Brain microvascular endothelial cell (primary cell): ENCODE measurements around the gene PHACTR1.
"Not testable (repeated sequence)": the region's sequence is repeated elsewhere in the genome, so short reads cannot be mapped to it uniquely, and the experiment has no call there.

Source experiments
- DNase-seq: peaks from one replicate; pipeline ENCODE4 v3.0.0-alpha.2; 2020
- H3K27ac ChIP-seq: fragments of 250-450 bp; sonication (Bioruptor Pico); 2 replicates; pipeline ENCODE4 v1.5.1; 2020; ENCODE audit warnings: mild to moderate bottlenecking, moderate library complexity
- H3K27me3 ChIP-seq: fragments of 250-450 bp; sonication (Bioruptor Pico); replicated peaks from 2 replicates; pipeline ENCODE4 v1.5.1; 2020; ENCODE audit warnings: mild to moderate bottlenecking
- H3K36me3 ChIP-seq: fragments of 250-450 bp; sonication (Bioruptor Pico); replicated peaks from 2 replicates; pipeline ENCODE4 v1.5.1; 2020; ENCODE audit warnings: mild to moderate bottlenecking
- H3K4me3 ChIP-seq: 2 replicates; pipeline ENCODE4 v1.5.1; 2011; ENCODE audit warnings: low read depth, mild to moderate bottlenecking, control low read depth, low read length, moderate library complexity
- CTCF ChIP-seq: IDR thresholded peaks from 2 replicates; pipeline ENCODE4 v1.5.1; 2011; ENCODE audit warnings: low read depth, mild to moderate bottlenecking, moderate library complexity, low read length, control low read depth, inconsistent platforms; ENCODE audit errors: missing control alignments
- in situ Hi-C: cut with HindIII; loops from 2 replicates; pipeline ENCODE4 v1.10.0; 2017; ENCODE audit warnings: low sequenced_read_pairs, low pct_ligation_motif_present

Gene PHACTR1

GRCh38 chr6:13120483-13121482 is 404.2 kb downstream of the PHACTR1 start:
- in situ Hi-C loops = no loop called here
- no peak for TF ChIP-seq CTCF

GRCh38 chr6:13124131-13124530 is 407.6 kb downstream of the PHACTR1 start:
- in situ Hi-C loops = no loop called here
- DNase-seq = no peak
- TF ChIP-seq CTCF = no peak
- Histone ChIP-seq H3K4me3 (no peak overlapping the region), H3K27me3 (no peaks in the 10 kb centered on the region), H3K36me3 (no peaks in the 10 kb centered on the region), H3K27ac (no peak overlapping the region)

More at GRCh38 chr6:13120483-13121482, 404.2 kb downstream of the PHACTR1 start:
- no peak overlapping the region for H3K4me3 ChIP-seq
- DNase-seq = no peak
- no peak overlapping the region for H3K27ac ChIP-seq
- no peaks in the 10 kb centered on the region for H3K36me3 ChIP-seq
- no peaks in the 10 kb centered on the region for H3K27me3 ChIP-seq

- H3K27me3 ChIP-seq = no peaks in the 10 kb centered on the region
- in situ Hi-C loops = no loop called here
- no peak for DNase-seq
- no peak for TF ChIP-seq CTCF
- H3K4me3 ChIP-seq = no peak overlapping the region
- no peak overlapping the region for H3K27ac ChIP-seq
- H3K36me3 ChIP-seq = no peaks in the 10 kb centered on the region
Measured at GRCh38 chr6:13125841-13126240, 409.3 kb downstream of the PHACTR1 start.

- H3K36me3 ChIP-seq = no peaks in the 10 kb centered on the region
- no peak for DNase-seq
- in situ Hi-C loops = no loop called here
- no peak overlapping the region for H3K27ac ChIP-seq
- TF ChIP-seq CTCF = no peak
- H3K4me3 ChIP-seq = no peak overlapping the region
- H3K27me3 ChIP-seq = no peaks in the 10 kb centered on the region
Measured at GRCh38 chr6:13131935-13132661, 415.5 kb downstream of the PHACTR1 start.

GRCh38 chr6:13133894-13134293 is 417.3 kb downstream of the PHACTR1 start:
- H3K4me3 ChIP-seq, in situ Hi-C loops, H3K27ac ChIP-seq, H3K27me3 ChIP-seq, DNase-seq, H3K36me3 ChIP-seq: not testable (repeated sequence)

- in situ Hi-C loops = no loop called here
- H3K27me3 ChIP-seq = no peaks in the 10 kb centered on the region
- H3K27ac ChIP-seq = no peak overlapping the region
- no peak overlapping the region for H3K4me3 ChIP-seq
- no peak for DNase-seq
- H3K36me3 ChIP-seq = no peaks in the 10 kb centered on the region
- no peak for TF ChIP-seq CTCF
Measured at GRCh38 chr6:13135152-13135551, 418.6 kb downstream of the PHACTR1 start.
